Astrocyte (in vitro differentiated cells and primary cell): Measurements from ENCODE around the gene FGD6. TPM values are rescaled to one million over a fixed set of nuclear protein-coding genes. Genes with fewer than 3 reads are reported as not detected.
A peak's percentile ranks its signal among the peaks of the same experiment; 100 is the strongest.
"Not testable (repeated sequence)": the region's sequence is repeated elsewhere in the genome, so short reads cannot be mapped to it uniquely, and the experiment has no call there.

Experiments used
- DNase-seq: peaks from one replicate; pipeline ENCODE4 v3.0.0-alpha.2; 2010; ENCODE audit warnings: low read depth
- FAIRE-seq: peaks from 2 replicates; lab custom pipeline; 2011; peaks lifted over from hg19 to GRCh38; lab: Jason Lieb, UNC
- H2AFZ ChIP-seq: 2 replicates; pipeline ENCODE4 v1.6.0; 2012; ENCODE audit warnings: low read depth, low read length, inconsistent platforms
- H3K27ac ChIP-seq: 2 replicates; pipeline ENCODE4 v1.5.1; 2011; ENCODE audit warnings: low read depth, low read length, inconsistent platforms
- H3K27me3 ChIP-seq: 2 replicates; pipeline ENCODE4 v1.6.0; 2011; ENCODE audit warnings: low read length, inconsistent platforms; ENCODE audit not compliant: insufficient read depth
- H3K36me3 ChIP-seq: 2 replicates; pipeline ENCODE4 v1.5.1; 2011; ENCODE audit warnings: low read length, inconsistent platforms; ENCODE audit not compliant: insufficient read depth
- H3K4me1 ChIP-seq: 2 replicates; pipeline ENCODE4 v1.5.1; 2011; ENCODE audit warnings: low read length, inconsistent platforms; ENCODE audit not compliant: insufficient read depth
- H3K4me2 ChIP-seq: 2 replicates; pipeline ENCODE4 v1.6.0; 2012; ENCODE audit warnings: low read length, inconsistent platforms
- H3K4me3 ChIP-seq: 2 replicates; pipeline ENCODE4 v1.5.1; 2011; ENCODE audit warnings: low read depth, mild to moderate bottlenecking, low read length, inconsistent platforms; ENCODE audit not compliant: insufficient read depth
- H3K79me2 ChIP-seq: 2 replicates; pipeline ENCODE4 v1.6.0; 2012; ENCODE audit warnings: mild to moderate bottlenecking, low read length, inconsistent platforms; ENCODE audit not compliant: insufficient read depth
- H3K9ac ChIP-seq: 2 replicates; pipeline ENCODE4 v1.6.0; 2012; ENCODE audit warnings: mild to moderate bottlenecking, low read length, inconsistent platforms
- H3K9me3 ChIP-seq: 2 replicates; pipeline ENCODE4 v1.5.1; 2012; ENCODE audit warnings: low read depth, mild to moderate bottlenecking, low read length, inconsistent platforms; ENCODE audit not compliant: insufficient read depth
- H4K20me1 ChIP-seq: 2 replicates; pipeline ENCODE4 v1.6.0; 2012; ENCODE audit warnings: low read length, inconsistent platforms; ENCODE audit not compliant: insufficient read depth
- H3K27ac Mint-ChIP-seq: one replicate; pipeline ENCODE4 v1.8.0; 2021; ENCODE audit warnings: mild to moderate bottlenecking, mixed read lengths; ENCODE audit not compliant: unreplicated experiment
- H3K27me3 Mint-ChIP-seq: one replicate; pipeline ENCODE4 v1.8.0; 2021; ENCODE audit warnings: low read depth, mixed read lengths; ENCODE audit not compliant: unreplicated experiment
- H3K36me3 Mint-ChIP-seq: one replicate; pipeline ENCODE4 v1.8.0; 2021; ENCODE audit warnings: low read depth, mixed read lengths; ENCODE audit not compliant: unreplicated experiment
- H3K4me1 Mint-ChIP-seq: one replicate; pipeline ENCODE4 v1.8.0; 2021; ENCODE audit warnings: low read depth, mixed read lengths; ENCODE audit not compliant: unreplicated experiment
- H3K4me3 Mint-ChIP-seq: one replicate; pipeline ENCODE4 v1.8.0; 2021; ENCODE audit warnings: mild to moderate bottlenecking, moderate library complexity, mixed read lengths; ENCODE audit not compliant: unreplicated experiment
- H3K9me3 Mint-ChIP-seq: one replicate; pipeline ENCODE4 v1.8.0; 2021; ENCODE audit warnings: mild to moderate bottlenecking, mixed read lengths; ENCODE audit not compliant: unreplicated experiment
- EZH2 ChIP-seq: IDR thresholded peaks from 2 replicates; pipeline ENCODE4 v1.6.1; 2012; ENCODE audit warnings: mild to moderate bottlenecking, low read length, inconsistent platforms; ENCODE audit not compliant: insufficient read depth
- total RNA-seq: library from RNA; stranded (reverse); gene quantifications from 2 replicates; pipeline ENCODE4 v1.2.1, GENCODE V29; 2021
- TF ChIP-seq, protein P1 (sequence below): IDR thresholded peaks from 2 replicates; pipeline ENCODE4 v1.5.1; 2011; ENCODE audit warnings: low read depth, mild to moderate bottlenecking, inconsistent platforms, low read length, moderate library complexity; ENCODE audit not compliant: insufficient read depth

Gene FGD6
- total RNA-seq, 1 donor from 2014 or later: 26.5 TPM

- TF ChIP-seq, protein P1, sequence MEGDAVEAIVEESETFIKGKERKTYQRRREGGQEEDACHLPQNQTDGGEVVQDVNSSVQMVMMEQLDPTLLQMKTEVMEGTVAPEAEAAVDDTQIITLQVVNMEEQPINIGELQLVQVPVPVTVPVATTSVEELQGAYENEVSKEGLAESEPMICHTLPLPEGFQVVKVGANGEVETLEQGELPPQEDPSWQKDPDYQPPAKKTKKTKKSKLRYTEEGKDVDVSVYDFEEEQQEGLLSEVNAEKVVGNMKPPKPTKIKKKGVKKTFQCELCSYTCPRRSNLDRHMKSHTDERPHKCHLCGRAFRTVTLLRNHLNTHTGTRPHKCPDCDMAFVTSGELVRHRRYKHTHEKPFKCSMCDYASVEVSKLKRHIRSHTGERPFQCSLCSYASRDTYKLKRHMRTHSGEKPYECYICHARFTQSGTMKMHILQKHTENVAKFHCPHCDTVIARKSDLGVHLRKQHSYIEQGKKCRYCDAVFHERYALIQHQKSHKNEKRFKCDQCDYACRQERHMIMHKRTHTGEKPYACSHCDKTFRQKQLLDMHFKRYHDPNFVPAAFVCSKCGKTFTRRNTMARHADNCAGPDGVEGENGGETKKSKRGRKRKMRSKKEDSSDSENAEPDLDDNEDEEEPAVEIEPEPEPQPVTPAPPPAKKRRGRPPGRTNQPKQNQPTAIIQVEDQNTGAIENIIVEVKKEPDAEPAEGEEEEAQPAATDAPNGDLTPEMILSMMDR: no peak
- TF ChIP-seq EZH2: no peak
- H3K36me3 ChIP-seq: no peaks in the 10 kb centered on the region
- no peak for DNase-seq
- peak overlapping the region; percentile 26 for H3K27ac Mint-ChIP-seq
- no peaks in the 10 kb centered on the region for H3K27me3 Mint-ChIP-seq
- no peak overlapping the region for H3K27ac ChIP-seq
- H3K27me3 ChIP-seq: no peaks in the 10 kb centered on the region
- H3K4me3 ChIP-seq: no peak overlapping the region
- no peaks in the 10 kb centered on the region for H3K9me3 ChIP-seq
- H3K9ac ChIP-seq: no peak overlapping the region
- H4K20me1 ChIP-seq: peaks cover 77% of the 10 kb centered on the region
- H3K79me2 ChIP-seq: peaks cover 79% of the 10 kb centered on the region
- peaks cover 11% of the 10 kb centered on the region for H3K36me3 Mint-ChIP-seq
- H3K4me1 ChIP-seq: peaks cover 3% of the 10 kb centered on the region
- no peak overlapping the region for H3K4me2 ChIP-seq
- H2AFZ ChIP-seq: no peak overlapping the region
- no peaks in the 10 kb centered on the region for H3K9me3 Mint-ChIP-seq
- no peak overlapping the region for H3K4me3 Mint-ChIP-seq
- no peak for FAIRE-seq
- peaks cover 11% of the 10 kb centered on the region for H3K4me1 Mint-ChIP-seq
Observed at GRCh38 chr12:95241761-95242506, 24.7 kb upstream of the FGD6 start.

GRCh38 chr12:95241138-95241537 is 23.9 kb upstream of the FGD6 start:
- not testable (repeated sequence) for DNase-seq, H3K4me2 ChIP-seq, H3K9me3 ChIP-seq, H2AFZ ChIP-seq, H3K4me1 Mint-ChIP-seq, H3K27ac Mint-ChIP-seq, H3K36me3 ChIP-seq, FAIRE-seq, H3K4me3 ChIP-seq, H3K9me3 Mint-ChIP-seq, H3K27ac ChIP-seq, H3K4me1 ChIP-seq, H3K27me3 ChIP-seq, H3K9ac ChIP-seq, H3K27me3 Mint-ChIP-seq, H3K4me3 Mint-ChIP-seq
- peaks cover 11% of the 10 kb centered on the region for H3K36me3 Mint-ChIP-seq
- H4K20me1 ChIP-seq: peaks cover 74% of the 10 kb centered on the region
- peaks cover 87% of the 10 kb centered on the region for H3K79me2 ChIP-seq

DNA sequence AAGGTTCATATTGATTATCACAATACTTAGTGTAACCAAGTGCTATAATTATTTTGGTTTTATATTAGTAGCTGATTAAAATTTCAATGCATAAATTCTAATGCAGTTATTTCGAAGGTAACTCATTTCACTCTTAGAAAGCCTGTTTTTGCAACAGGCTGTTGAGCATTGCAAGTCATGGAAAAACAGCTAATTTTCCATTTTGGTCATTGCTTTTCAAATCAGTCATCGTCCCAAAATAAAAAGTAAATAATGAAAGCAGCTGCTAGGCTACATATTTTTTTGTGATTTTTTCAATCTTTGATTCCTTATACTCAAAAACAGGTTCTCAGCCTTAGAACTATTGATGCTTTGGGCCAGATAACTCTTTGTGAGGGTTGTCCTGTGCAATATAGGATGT is 23.3 kb upstream of the FGD6 start:
- H4K20me1 ChIP-seq: peaks cover 68% of the 10 kb centered on the region
- H3K36me3 Mint-ChIP-seq: peaks cover 11% of the 10 kb centered on the region

GRCh38 chr12:95239835-95240234 is 22.6 kb upstream of the FGD6 start:
- FAIRE-seq, H3K9me3 ChIP-seq, H3K9ac ChIP-seq, H3K36me3 ChIP-seq, H3K9me3 Mint-ChIP-seq, H3K27me3 Mint-ChIP-seq, H3K4me3 ChIP-seq, H3K4me2 ChIP-seq, H3K27me3 ChIP-seq, DNase-seq, H3K4me3 Mint-ChIP-seq, H2AFZ ChIP-seq, H3K27ac ChIP-seq, H3K4me1 Mint-ChIP-seq, H3K4me1 ChIP-seq, H3K27ac Mint-ChIP-seq: not testable (repeated sequence)
- H4K20me1 ChIP-seq: peaks cover 62% of the 10 kb centered on the region
- peaks cover 80% of the 10 kb centered on the region for H3K79me2 ChIP-seq
- H3K36me3 Mint-ChIP-seq: peaks cover 11% of the 10 kb centered on the region

More for the DNA sequence above, 23.3 kb upstream of the FGD6 start:
- Histone ChIP-seq H2AFZ (no peak overlapping the region), H3K36me3 (no peaks in the 10 kb centered on the region), H3K9me3 (no peaks in the 10 kb centered on the region), H3K79me2 (peaks cover 84% of the 10 kb centered on the region), H3K4me1 (no peaks in the 10 kb centered on the region), H3K27ac (no peak overlapping the region), H3K9ac (no peak overlapping the region), H3K4me2 (no peak overlapping the region), H3K4me3 (no peak overlapping the region), H3K27me3 (no peaks in the 10 kb centered on the region)
- Mint-ChIP-seq H3K4me3 (no peak overlapping the region), H3K27ac (no peak overlapping the region), H3K27me3 (no peaks in the 10 kb centered on the region), H3K4me1 (peaks cover 3% of the 10 kb centered on the region), H3K9me3 (no peaks in the 10 kb centered on the region)
- FAIRE-seq: no peak
- no peak for DNase-seq
- no peak for TF ChIP-seq EZH2
- TF ChIP-seq, protein P1: no peak
